Peyer's patch (tissue), 4 donors: Measurements from ENCODE around the gene NFYC.

ENCODE experiments used
- CTCF ChIP-seq, 6 experiments: fragments of 450-650 bp in 4 of 6; fragments of 200-600 bp in 2 of 6; sonication (generic) in 1 of 6; IDR thresholded peaks; one replicate each; pipeline ENCODE4 v1.5.1; 2017 to 2019; ENCODE audit warnings: antibody characterized with exemption in 6 of 6, mild to moderate bottlenecking in 3 of 6, moderate library complexity in 1 of 6
- POLR2A ChIP-seq, 2 donors: fragments of 450-650 bp; IDR thresholded peaks; one replicate each; pipeline ENCODE4 v1.5.1; 2017; ENCODE audit warnings: antibody characterized with exemption in 2 of 2, mild to moderate bottlenecking in 2 of 2, moderate library complexity in 2 of 2

GRCh38 chr1:40720493-40720892 is 29.0 kb downstream of the NFYC start:
- TF ChIP-seq POLR2A (IDR thresholded peaks at IDR 0.05) (no peak), CTCF (IDR thresholded peaks at IDR 0.05) (no peak)
